HG03103 (cell line): ENCODE measurements around the gene PPP1R2.

Experiments
- ATAC-seq: cut with Tn5 transposase; IDR thresholded peaks from one replicate; pipeline ENCODE4 v1.9.1; 2021; ENCODE audit warnings: low read depth; ENCODE audit not compliant: unreplicated experiment

The PPP1R2 gene

GRCh38 chr3:195467641-195468390 lies 75.3 kb downstream of the PPP1R2 start:
- no peak for ATAC-seq

- no peak for ATAC-seq
Observed at GRCh38 chr3:195466251-195466650, 76.9 kb downstream of the PPP1R2 start.
